Osteoblast (primary cell): ENCODE measurements around the gene AOPEP. TPM values are rescaled to one million over a fixed set of nuclear protein-coding genes. Genes with fewer than 3 reads are reported as not detected.

Experiments
- DNase-seq: peaks from one replicate; pipeline ENCODE4 v3.0.0; 2011; ENCODE audit warnings: low spot score, mixed read lengths; ENCODE audit not compliant: insufficient read length; ENCODE audit errors: missing footprints
- H2AFZ ChIP-seq: 2 replicates; pipeline ENCODE4 v1.6.0; 2011; ENCODE audit warnings: mild to moderate bottlenecking, low read length
- H3K27ac ChIP-seq: 2 replicates; pipeline ENCODE4 v1.5.1; 2011; ENCODE audit warnings: mild to moderate bottlenecking, low read depth, low read length, moderate library complexity
- H3K27me3 ChIP-seq: 2 replicates; pipeline ENCODE4 v1.6.0; 2012; ENCODE audit warnings: mild to moderate bottlenecking, control low read depth, inconsistent platforms, low read length, moderate library complexity; ENCODE audit not compliant: insufficient read depth
- H3K36me3 ChIP-seq: 2 replicates; pipeline ENCODE4 v1.5.1; 2011; ENCODE audit warnings: mild to moderate bottlenecking, low read length, control low read depth, moderate library complexity; ENCODE audit not compliant: insufficient read depth
- H3K4me1 ChIP-seq: 2 replicates; pipeline ENCODE4 v1.5.1; 2011; ENCODE audit warnings: mild to moderate bottlenecking, low read length, control low read depth, moderate library complexity; ENCODE audit not compliant: insufficient read depth
- H3K4me2 ChIP-seq: 2 replicates; pipeline ENCODE4 v1.6.0; 2011; ENCODE audit warnings: mild to moderate bottlenecking, low read length; ENCODE audit not compliant: insufficient read depth
- H3K4me3 ChIP-seq: fragments of 200-600 bp; sonication (generic); 3 replicates; pipeline ENCODE4 v1.5.1; 2012; ENCODE audit warnings: mild to moderate bottlenecking, low read length, inconsistent platforms; ENCODE audit not compliant: insufficient read depth
- H3K79me2 ChIP-seq: 2 replicates; pipeline ENCODE4 v1.6.0; 2012; ENCODE audit warnings: mild to moderate bottlenecking, low read length, control low read depth, inconsistent platforms; ENCODE audit not compliant: insufficient read depth
- H3K9me3 ChIP-seq: 2 replicates; pipeline ENCODE4 v1.5.1; 2011; ENCODE audit warnings: low read depth, low read length, control low read depth
- H4K20me1 ChIP-seq: 2 replicates; pipeline ENCODE4 v1.6.0; 2012; ENCODE audit warnings: mild to moderate bottlenecking, low read length, control low read depth; ENCODE audit not compliant: insufficient read depth
- CTCF ChIP-seq: IDR thresholded peaks from 2 replicates; pipeline ENCODE4 v1.5.1; 2011; ENCODE audit warnings: mild to moderate bottlenecking, low read depth, low read length, moderate library complexity; ENCODE audit errors: extremely low read depth
- total RNA-seq: library from RNA; depleted of rRNA; stranded (reverse); fragments of >200 nt; gene quantifications from 2 replicates; pipeline ENCODE4 v1.2.3, GENCODE V29; 2012

Gene AOPEP
- total RNA-seq, 1 donor, result 131 TPM

DNA sequence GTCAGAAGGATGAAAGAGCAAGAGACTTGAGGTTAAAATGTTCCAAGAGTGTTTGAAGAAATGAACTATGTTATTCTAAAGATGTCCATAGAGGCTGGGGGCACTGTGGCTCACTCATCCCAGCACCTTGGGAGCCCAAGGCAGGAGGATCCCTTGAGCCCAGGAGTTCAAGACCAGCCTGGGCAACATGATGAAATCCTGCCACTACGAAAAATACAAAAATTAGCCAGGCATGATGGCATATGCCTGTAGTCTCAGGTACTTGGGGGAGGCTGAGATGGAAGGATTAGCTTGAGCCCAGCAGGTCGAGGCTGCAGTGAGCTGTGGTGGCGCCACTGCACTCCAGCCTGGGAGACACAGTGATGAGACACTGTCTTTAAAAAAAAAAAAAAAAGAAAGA lies 2.7 kb downstream of the AOPEP start:
- H3K27ac ChIP-seq, result no peak overlapping the region
- no peak for TF ChIP-seq CTCF
- no peaks in the 10 kb centered on the region for H4K20me1 ChIP-seq
- no peaks in the 10 kb centered on the region for H3K27me3 ChIP-seq
- H3K4me1 ChIP-seq, result peaks cover 15% of the 10 kb centered on the region
- no peak overlapping the region for H3K4me3 ChIP-seq
- DNase-seq, result no peak
- H3K79me2 ChIP-seq, result peaks cover 36% of the 10 kb centered on the region
- no peaks in the 10 kb centered on the region for H3K9me3 ChIP-seq
- no peak overlapping the region for H3K4me2 ChIP-seq
- peaks cover 4% of the 10 kb centered on the region for H3K36me3 ChIP-seq
- no peak overlapping the region for H2AFZ ChIP-seq

GRCh38 chr9:94734054-94734754 lies 7.7 kb downstream of the AOPEP start:
- Histone ChIP-seq H4K20me1 (no peaks in the 10 kb centered on the region), H3K27me3 (no peaks in the 10 kb centered on the region), H3K4me3 (no peak overlapping the region), H3K9me3 (no peaks in the 10 kb centered on the region), H2AFZ (no peak overlapping the region), H3K79me2 (peaks cover 22% of the 10 kb centered on the region), H3K36me3 (peaks cover 4% of the 10 kb centered on the region), H3K27ac (no peak overlapping the region), H3K4me2 (no peak overlapping the region), H3K4me1 (no peaks in the 10 kb centered on the region)
- no peak for TF ChIP-seq CTCF
- DNase-seq, result no peak

DNA sequence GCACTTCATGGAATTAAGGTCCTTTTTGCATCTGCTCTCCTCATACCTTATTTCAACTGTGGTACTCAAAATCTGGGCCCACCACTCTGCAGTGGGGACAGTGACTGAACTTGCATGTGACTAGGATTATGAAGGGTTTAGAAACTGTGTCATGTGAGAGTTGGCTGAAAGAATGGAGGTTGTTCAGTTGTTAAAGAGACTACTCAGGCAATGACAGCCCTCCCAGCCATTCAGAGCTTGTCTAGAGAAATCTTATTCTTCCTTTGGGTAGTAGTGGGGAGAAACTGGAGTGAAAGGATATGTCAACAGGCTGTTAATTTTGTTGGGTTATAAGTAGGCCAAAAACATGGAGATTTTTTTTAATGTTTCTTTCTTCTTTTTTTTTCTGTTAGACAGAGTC lies 10.3 kb downstream of the AOPEP start:
- TF ChIP-seq CTCF, result no peak
- H3K4me3 ChIP-seq, result no peak overlapping the region
- peaks cover 4% of the 10 kb centered on the region for H3K36me3 ChIP-seq
- H3K79me2 ChIP-seq, result peaks cover 27% of the 10 kb centered on the region
- no peak overlapping the region for H3K27ac ChIP-seq
- H3K4me2 ChIP-seq, result no peak overlapping the region
- H3K9me3 ChIP-seq, result no peaks in the 10 kb centered on the region
- H4K20me1 ChIP-seq, result no peaks in the 10 kb centered on the region
- no peak for DNase-seq
- no peaks in the 10 kb centered on the region for H3K27me3 ChIP-seq
- no peaks in the 10 kb centered on the region for H3K4me1 ChIP-seq
- no peak overlapping the region for H2AFZ ChIP-seq

GRCh38 chr9:94740145-94740840 lies 13.8 kb downstream of the AOPEP start:
- Histone ChIP-seq H3K9me3 (no peaks in the 10 kb centered on the region), H3K27me3 (no peaks in the 10 kb centered on the region), H3K27ac (peak overlapping the region; percentile 33), H3K4me1 (peaks cover 3% of the 10 kb centered on the region), H2AFZ (no peak overlapping the region), H3K4me2 (no peak overlapping the region), H3K4me3 (no peak overlapping the region), H3K79me2 (peaks cover 27% of the 10 kb centered on the region), H3K36me3 (no peaks in the 10 kb centered on the region), H4K20me1 (no peaks in the 10 kb centered on the region)
- DNase-seq, result no peak
- no peak for TF ChIP-seq CTCF
